AG04450 (cell line): ENCODE data around the gene F13A1. TPM values are rescaled to one million over a fixed set of nuclear protein-coding genes. Genes with fewer than 3 reads are reported as not detected.

Experiments
- CTCF ChIA-PET: fragments of 300-600, 350-600 bp; formaldehyde crosslinking; extraction: SDS; loops from one replicate; lab custom pipeline; 2022; ENCODE audit warnings: antibody characterized with exemption, inconsistent platforms; lab: Charles Lee
- POLR2A ChIA-PET: fragments of 350-600 bp; formaldehyde crosslinking; extraction: SDS; loops from one replicate; lab custom pipeline; 2021; ENCODE audit warnings: antibody characterized with exemption, inconsistent platforms; lab: Yijun Ruan, JAX
- DNase-seq: peaks from one replicate; pipeline ENCODE4 v3.0.0-alpha.2; 2011; ENCODE audit warnings: low read depth, low spot score
- H3K27ac ChIP-seq: one replicate; pipeline ENCODE4 v1.5.1; 2012; ENCODE audit warnings: low read depth, low read length, control low read depth
- H3K27me3 ChIP-seq: one replicate; pipeline ENCODE4 v1.6.0; 2012; ENCODE audit warnings: low read length; ENCODE audit not compliant: control insufficient read depth, insufficient read depth
- H3K4me3 ChIP-seq: 2 replicates; pipeline ENCODE4 v1.5.1; 2011; ENCODE audit warnings: mild to moderate bottlenecking, low read depth, low read length, control low read depth
- H3K9me3 ChIP-seq: 2 replicates; pipeline ENCODE4 v1.5.1; 2012; ENCODE audit warnings: low read length; ENCODE audit not compliant: control insufficient read depth, insufficient read depth
- polyA plus RNA-seq: library from polyadenylated mRNA; depleted of rRNA; stranded (reverse); fragments of >200 nt; gene quantifications from 2 replicates; pipeline ENCODE4 v1.2.3, GENCODE V29; 2011
- TF ChIP-seq, protein P1 (sequence below): IDR thresholded peaks from 2 replicates; pipeline ENCODE4 v1.5.1; 2011; ENCODE audit warnings: low read depth, low read length, control low read depth, inconsistent platforms

The F13A1 gene
- polyA plus RNA-seq, 1 experiment: not detected

DNA sequence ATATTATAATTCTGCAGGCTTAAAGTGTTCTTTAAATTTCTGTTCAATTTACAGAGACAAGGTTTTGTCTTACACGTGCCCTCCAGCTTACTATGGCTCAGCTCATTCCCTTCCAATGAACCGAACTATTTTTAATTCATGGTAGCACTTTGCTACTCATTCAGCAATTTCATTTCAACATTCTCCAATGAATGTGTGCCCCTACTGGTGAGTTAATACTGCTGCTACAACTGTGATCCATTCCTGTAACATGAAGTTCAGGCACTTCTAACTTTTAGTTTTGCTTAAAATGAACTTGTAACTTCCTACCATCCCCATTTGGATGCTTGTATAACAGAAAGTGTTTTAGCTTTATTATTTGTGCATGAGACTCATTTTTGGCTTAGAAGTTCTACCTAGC is 99.7 kb downstream of the F13A1 start:
- Histone ChIP-seq H3K27me3 (no peaks in the 10 kb centered on the region), H3K27ac (no peak overlapping the region), H3K9me3 (peaks cover 26% of the 10 kb centered on the region; the same call in 1 of the 2 replicates), H3K4me3 (no peak overlapping the region)
- POLR2A ChIA-PET: no interaction called here
- CTCF ChIA-PET: no interaction called here
- no peak for DNase-seq
- TF ChIP-seq, protein P1, sequence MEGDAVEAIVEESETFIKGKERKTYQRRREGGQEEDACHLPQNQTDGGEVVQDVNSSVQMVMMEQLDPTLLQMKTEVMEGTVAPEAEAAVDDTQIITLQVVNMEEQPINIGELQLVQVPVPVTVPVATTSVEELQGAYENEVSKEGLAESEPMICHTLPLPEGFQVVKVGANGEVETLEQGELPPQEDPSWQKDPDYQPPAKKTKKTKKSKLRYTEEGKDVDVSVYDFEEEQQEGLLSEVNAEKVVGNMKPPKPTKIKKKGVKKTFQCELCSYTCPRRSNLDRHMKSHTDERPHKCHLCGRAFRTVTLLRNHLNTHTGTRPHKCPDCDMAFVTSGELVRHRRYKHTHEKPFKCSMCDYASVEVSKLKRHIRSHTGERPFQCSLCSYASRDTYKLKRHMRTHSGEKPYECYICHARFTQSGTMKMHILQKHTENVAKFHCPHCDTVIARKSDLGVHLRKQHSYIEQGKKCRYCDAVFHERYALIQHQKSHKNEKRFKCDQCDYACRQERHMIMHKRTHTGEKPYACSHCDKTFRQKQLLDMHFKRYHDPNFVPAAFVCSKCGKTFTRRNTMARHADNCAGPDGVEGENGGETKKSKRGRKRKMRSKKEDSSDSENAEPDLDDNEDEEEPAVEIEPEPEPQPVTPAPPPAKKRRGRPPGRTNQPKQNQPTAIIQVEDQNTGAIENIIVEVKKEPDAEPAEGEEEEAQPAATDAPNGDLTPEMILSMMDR: no peak

DNA sequence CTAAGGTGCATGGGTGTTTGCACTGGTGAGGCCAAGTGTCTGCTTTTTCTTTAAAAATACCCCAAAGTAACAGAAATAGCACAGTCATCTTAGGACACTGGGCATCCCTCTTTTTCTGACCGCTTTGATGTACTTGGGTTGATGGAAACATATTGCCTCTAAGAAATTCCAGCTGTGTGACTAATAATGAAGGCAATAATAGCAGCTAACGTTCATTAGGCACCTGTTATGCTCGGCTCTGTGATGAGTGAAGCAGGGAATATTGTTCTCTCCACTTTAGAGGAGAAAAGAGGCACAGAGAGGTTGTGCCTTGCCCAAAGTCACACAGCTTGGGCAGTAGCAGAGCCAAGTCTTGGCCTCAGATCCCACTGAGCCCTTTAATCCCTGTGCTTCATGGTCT is 100.7 kb downstream of the F13A1 start:
- CTCF ChIA-PET: no interaction called here
- Histone ChIP-seq H3K4me3 (no peak overlapping the region), H3K9me3 (peaks cover 21% of the 10 kb centered on the region; the same call in 1 of the 2 replicates), H3K27me3 (no peaks in the 10 kb centered on the region), H3K27ac (no peak overlapping the region)
- TF ChIP-seq, protein P1: no peak
- DNase-seq: no peak
- POLR2A ChIA-PET: no interaction called here

DNA sequence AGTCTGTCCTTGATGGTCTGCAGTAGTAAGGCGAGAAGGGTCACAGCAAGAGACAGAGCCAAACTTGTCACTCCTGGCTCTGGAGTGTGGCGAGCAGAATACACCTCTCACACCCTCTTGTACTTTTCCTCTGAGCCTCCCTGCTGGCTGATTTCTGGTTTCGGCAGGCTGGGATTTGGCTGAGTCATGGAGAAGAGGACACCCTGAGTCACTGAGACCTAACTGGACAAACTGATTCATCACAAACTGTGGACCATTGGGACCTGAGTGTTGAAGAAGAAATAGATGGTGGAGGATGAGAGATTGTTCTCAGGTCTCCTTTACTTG is 101.7 kb downstream of the F13A1 start:
- TF ChIP-seq, protein P1: no peak
- no peak overlapping the region for H3K27ac ChIP-seq
- H3K9me3 ChIP-seq: peaks cover 19% of the 10 kb centered on the region; the same call in 1 of the 2 replicates
- ChIA-PET CTCF (no interaction called here), POLR2A (no interaction called here)
- no peak for DNase-seq
- H3K4me3 ChIP-seq: no peak overlapping the region
- no peaks in the 10 kb centered on the region for H3K27me3 ChIP-seq

DNA sequence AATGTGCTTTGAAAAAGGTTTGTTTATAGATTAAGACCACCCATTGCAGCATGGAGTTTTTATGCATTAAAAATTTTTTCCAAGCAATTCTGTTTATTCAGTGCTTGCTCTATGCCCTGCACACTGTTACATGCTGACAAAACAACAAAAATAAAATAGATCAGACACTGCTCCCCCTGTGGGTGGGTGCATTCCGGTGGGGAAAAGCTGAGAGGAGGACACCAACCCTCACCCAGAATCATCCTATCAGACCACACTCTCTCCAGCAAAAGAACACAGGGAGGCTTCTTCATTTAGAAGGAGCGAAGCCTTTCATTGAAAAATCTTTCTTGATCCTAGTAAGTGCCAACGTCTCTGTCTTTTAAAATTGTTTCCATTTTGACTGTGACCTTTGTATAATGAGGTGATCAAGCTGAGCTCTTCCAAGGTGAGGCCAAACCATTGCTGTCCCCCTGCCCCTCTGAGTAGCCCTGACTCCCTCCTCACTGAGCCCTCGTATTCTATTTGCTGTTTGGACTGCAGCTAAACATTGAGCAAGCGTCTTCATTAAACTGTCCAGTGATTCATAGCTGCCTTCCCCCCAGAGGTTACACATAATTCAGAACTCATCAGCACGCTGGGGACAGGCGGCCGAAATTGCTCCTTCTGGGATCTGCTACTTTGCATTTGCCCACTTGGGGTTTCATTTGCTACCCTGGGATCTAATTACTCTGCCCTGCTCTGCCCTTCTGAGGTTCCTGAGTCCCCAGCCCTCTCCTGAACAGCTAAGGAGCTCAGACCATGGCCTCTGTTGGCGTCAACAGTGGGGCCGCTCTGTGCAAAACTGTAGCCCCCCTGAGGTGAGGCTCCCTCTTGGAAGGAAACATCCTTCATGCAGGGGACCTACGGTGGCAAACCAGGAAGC is 102.4 kb downstream of the F13A1 start:
- CTCF ChIA-PET: no interaction called here

DNA sequence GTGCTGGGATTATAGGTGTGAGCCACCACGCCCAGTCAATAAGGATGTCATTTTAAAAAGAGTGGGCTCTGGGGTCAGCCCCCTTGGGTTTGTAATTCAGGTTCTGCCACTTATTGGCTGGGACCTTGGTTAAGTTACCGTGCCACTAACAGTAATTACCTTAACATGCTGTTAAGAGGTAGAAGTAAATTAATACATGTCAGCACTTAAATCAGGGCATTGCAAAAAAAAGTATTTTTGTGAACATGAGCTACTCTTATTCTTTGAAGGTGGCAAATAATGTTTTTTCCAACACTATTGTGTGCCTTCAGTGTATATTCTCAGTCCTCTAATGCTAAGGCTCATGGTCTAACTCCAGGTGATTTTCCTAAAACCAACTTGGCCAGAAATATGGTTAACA is 109.5 kb downstream of the F13A1 start:
- POLR2A ChIA-PET: no interaction called here
- H3K9me3 ChIP-seq: no peaks in the 10 kb centered on the region; the same call in 1 of the 2 replicates
- no peak overlapping the region for H3K4me3 ChIP-seq
- no peak for DNase-seq
- H3K27me3 ChIP-seq: no peaks in the 10 kb centered on the region
- TF ChIP-seq, protein P1: no peak
- H3K27ac ChIP-seq: no peak overlapping the region
- CTCF ChIA-PET: no interaction called here

More for the DNA sequence above, 102.4 kb downstream of the F13A1 start:
- Histone ChIP-seq H3K9me3 (peaks cover 19% of the 10 kb centered on the region; the same call in 1 of the 2 replicates), H3K27ac (no peak overlapping the region), H3K4me3 (no peak overlapping the region), H3K27me3 (no peaks in the 10 kb centered on the region)
- TF ChIP-seq, protein P1: no peak
- DNase-seq: no peak
- POLR2A ChIA-PET: no interaction called here
